CD14-positive monocyte (primary cell): ENCODE measurements around the gene SLC15A5. TPM values are rescaled to one million over a fixed set of nuclear protein-coding genes. Genes with fewer than 3 reads are reported as not detected.

Experiments
- DNase-seq, 3 donors: peaks; one replicate each; pipeline ENCODE4 v3.0.0-alpha.2; 2011 to 2022
- H2AFZ ChIP-seq: 2 replicates; pipeline ENCODE4 v1.6.0; 2012; ENCODE audit warnings: mild to moderate bottlenecking, low read depth, low read length, inconsistent platforms; ENCODE audit not compliant: insufficient read depth, poor library complexity, severe bottlenecking
- H3K27ac ChIP-seq, 2 donors: 1 replicate in 1 of 2; 2 replicates in 1 of 2; pipeline ENCODE4 v1.5.1; 2012 to 2013; ENCODE audit warnings: low read length in 2 of 2, control low read depth in 1 of 2, inconsistent platforms in 1 of 2, low read depth in 1 of 2, mild to moderate bottlenecking in 1 of 2
- H3K27me3 ChIP-seq, 2 donors: one replicate each; pipeline versions ENCODE4 v1.6.0 to v1.6.1; 2011 to 2013; ENCODE audit warnings: low read length in 2 of 2; ENCODE audit not compliant: control insufficient read depth in 2 of 2, insufficient read depth in 2 of 2
- H3K36me3 ChIP-seq, 2 donors: replicated peaks in 1 of 2; 1 replicate in 1 of 2; 2 replicates in 1 of 2; pipeline versions ENCODE4 v1.5.1 to v1.6.1; 2012 to 2013; ENCODE audit warnings: low read length in 2 of 2, control low read depth in 1 of 2, inconsistent platforms in 1 of 2, mild to moderate bottlenecking in 1 of 2; ENCODE audit not compliant: insufficient read depth in 2 of 2, control insufficient read depth in 1 of 2
- H3K4me1 ChIP-seq, 2 donors: 1 replicate in 1 of 2; 2 replicates in 1 of 2; pipeline versions ENCODE4 v1.5.1 to v1.6.1; 2012 to 2013; ENCODE audit warnings: low read length in 2 of 2, control low read depth in 1 of 2, inconsistent platforms in 1 of 2, mild to moderate bottlenecking in 1 of 2, moderate library complexity in 1 of 2; ENCODE audit not compliant: insufficient read depth in 2 of 2, control insufficient read depth in 1 of 2
- H3K4me2 ChIP-seq: replicated peaks from 2 replicates; pipeline ENCODE3; 2012; ENCODE audit warnings: low read length, moderate library complexity, mild to moderate bottlenecking; ENCODE audit not compliant: poor library complexity, severe bottlenecking; ENCODE audit errors: extremely low read depth
- H3K4me3 ChIP-seq, 3 experiments: fragments of 200-600 bp in 1 of 3; sonication (generic) in 1 of 3; replicated peaks in 1 of 3; 1 replicate in 2 of 3; 2 replicates in 1 of 3; pipeline ENCODE4 v1.5.1; 2011 to 2013; ENCODE audit warnings: low read length in 3 of 3, mild to moderate bottlenecking in 3 of 3, control low read depth in 2 of 3, low read depth in 2 of 3, inconsistent platforms in 1 of 3, moderate library complexity in 1 of 3
- H3K79me2 ChIP-seq: 2 replicates; pipeline ENCODE4 v1.6.0; 2012; ENCODE audit warnings: mild to moderate bottlenecking, control low read depth, inconsistent platforms, low read length, moderate library complexity; ENCODE audit not compliant: insufficient read depth
- H3K9ac ChIP-seq: 2 replicates; pipeline ENCODE4 v1.6.0; 2017; ENCODE audit warnings: low read length, mild to moderate bottlenecking; ENCODE audit not compliant: insufficient read depth, poor library complexity, severe bottlenecking
- H3K9me3 ChIP-seq, 2 donors: replicated peaks in 1 of 2; 1 replicate in 1 of 2; 2 replicates in 1 of 2; pipeline versions ENCODE4 v1.5.1 to v1.6.1; 2012 to 2013; ENCODE audit warnings: low read length in 2 of 2, control low read depth in 1 of 2; ENCODE audit not compliant: control insufficient read depth in 1 of 2, insufficient read depth in 1 of 2
- H4K20me1 ChIP-seq: 2 replicates; pipeline ENCODE4 v1.6.0; 2012; ENCODE audit warnings: mild to moderate bottlenecking, low read length, control low read depth, moderate library complexity; ENCODE audit not compliant: insufficient read depth
- H3K27ac Mint-ChIP-seq, 7 donors: one replicate each; pipeline ENCODE4 v1.8.0; 2020; ENCODE audit warnings: mild to moderate bottlenecking in 7 of 7, mixed read lengths in 7 of 7, moderate library complexity in 6 of 7, inconsistent platforms in 2 of 7
- H3K27me3 Mint-ChIP-seq, 3 donors: one replicate each; pipeline ENCODE4 v1.8.0; 2021 to 2022; ENCODE audit warnings: low read depth in 3 of 3, mild to moderate bottlenecking in 3 of 3, mixed read lengths in 3 of 3, moderate library complexity in 3 of 3, inconsistent platforms in 1 of 3
- H3K36me3 Mint-ChIP-seq, 2 donors: one replicate each; pipeline ENCODE4 v1.8.0; 2020; ENCODE audit warnings: mixed read lengths in 2 of 2, inconsistent platforms in 1 of 2, mild to moderate bottlenecking in 1 of 2
- H3K4me1 Mint-ChIP-seq: one replicate; pipeline ENCODE4 v1.8.0; 2020; ENCODE audit warnings: mild to moderate bottlenecking, mixed read lengths
- H3K4me3 Mint-ChIP-seq, 2 donors: one replicate each; pipeline ENCODE4 v1.8.0; 2020; ENCODE audit warnings: mild to moderate bottlenecking in 2 of 2, mixed read lengths in 2 of 2, moderate library complexity in 1 of 2
- H3K9me3 Mint-ChIP-seq, 7 donors: one replicate each; pipeline ENCODE4 v1.8.0; 2020 to 2022; ENCODE audit warnings: mixed read lengths in 7 of 7, mild to moderate bottlenecking in 6 of 7, moderate library complexity in 6 of 7, inconsistent platforms in 2 of 7
- CTCF ChIP-seq: fragments of 200-600 bp; IDR thresholded peaks from one replicate; pipeline ENCODE4 v1.8.0; 2022; ENCODE audit warnings: antibody characterized with exemption, mild to moderate bottlenecking
- WGBS: methylation state at CpG from one replicate; pipeline ENCODE4 v1.1.5; 2013; ENCODE audit warnings: missing lambda C conversion rate; ENCODE audit not compliant: insufficient coverage; 5-methylcytosine and 5-hydroxymethylcytosine counted together
- intact Hi-C, 2 donors: fragments of 100-400 bp; cut with micrococcal nuclease; formaldehyde crosslinking; loops; one replicate each; pipeline versions ENCODE4 v1.15.0 to v1.15.1; 2023
- polyA plus RNA-seq, 3 donors: library from polyadenylated mRNA; depleted of rRNA in 1 of 3; unstranded in 2 of 3; stranded (reverse) in 1 of 3; fragments of 300-500 nt in 2 of 3; fragments of >200 nt in 1 of 3; fragmentation: Illumina TruSeq in 2 of 3; gene quantifications; 1 replicate in 2 of 3; 2 replicates in 1 of 3; pipeline ENCODE4 v1.2.3, GENCODE V29; 2012 to 2021

Gene SLC15A5
- polyA plus RNA-seq, 3 donors = not detected

GRCh38 chr12:16189849-16190248 lies 87.6 kb downstream of the SLC15A5 start:
- H2AFZ ChIP-seq = no peak overlapping the region
- DNase-seq = peak in 2 of 3 donors; percentile 6 to 37

GRCh38 chr12:16187660-16188059 lies 89.8 kb downstream of the SLC15A5 start:
- Histone ChIP-seq H2AFZ (no peak overlapping the region), H3K4me2 (no peak overlapping the region), H3K4me3 (no peak overlapping the region), H3K27me3 (no peaks in the 10 kb centered on the region), H4K20me1 (no peaks in the 10 kb centered on the region), H3K9ac (no peak overlapping the region), H3K36me3 (no peaks in the 10 kb centered on the region), H3K4me1 (no peaks in the 10 kb centered on the region), H3K9me3 (no peaks in the 10 kb centered on the region), H3K79me2 (no peaks in the 10 kb centered on the region), H3K27ac (no peak overlapping the region)
- DNase-seq = no peak
- 69% methylated on average over 4 of the region's 8 CpGs for WGBS
- Mint-ChIP-seq H3K36me3 (no peaks in the 10 kb centered on the region), H3K4me1 (no peaks in the 10 kb centered on the region), H3K4me3 (no peak overlapping the region), H3K27me3 (peaks cover 1 to 8% (median 4%) of the 10 kb centered on the region in 3 donors), H3K27ac (peak overlapping the region in 1 of 7 donors; percentile 40), H3K9me3 (peaks cover 0 to 1% (median 0%) of the 10 kb centered on the region in 7 donors)
- no peak for TF ChIP-seq CTCF
- intact Hi-C loops = no loop called here

More at GRCh38 chr12:16189849-16190248, 87.6 kb downstream of the SLC15A5 start:
- TF ChIP-seq CTCF = peak; percentile 34
- intact Hi-C loops = no loop called here
- Histone ChIP-seq H3K4me2 (no peak overlapping the region), H3K4me3 (no peak overlapping the region), H3K4me1 (no peaks in the 10 kb centered on the region), H3K9ac (no peak overlapping the region), H3K79me2 (no peaks in the 10 kb centered on the region), H4K20me1 (no peaks in the 10 kb centered on the region), H3K27me3 (no peaks in the 10 kb centered on the region), H3K36me3 (no peaks in the 10 kb centered on the region), H3K27ac (no peak overlapping the region), H3K9me3 (no peaks in the 10 kb centered on the region)
- no peak overlapping the region for H3K27ac Mint-ChIP-seq
- no peak overlapping the region for H3K4me3 Mint-ChIP-seq
- H3K27me3 Mint-ChIP-seq = peaks cover 0 to 7% (median 6%) of the 10 kb centered on the region in 3 donors
- no peaks in the 10 kb centered on the region for H3K4me1 Mint-ChIP-seq
- H3K36me3 Mint-ChIP-seq = no peaks in the 10 kb centered on the region
- WGBS = no CpG with 5 or more reads among the region's 5 CpGs
- H3K9me3 Mint-ChIP-seq = peaks cover 0 to 2% (median 0%) of the 10 kb centered on the region in 7 donors
